NCI-H345 treated with DMSO at 0.1 percent for 48 hours (cell line): ENCODE data around the gene SMCO4.
"Not testable (repeated sequence)": the region's sequence is repeated elsewhere in the genome, so short reads cannot be mapped to it uniquely, and the experiment has no call there.

Experiments used
- DNase-seq: peaks from one replicate; lab custom pipeline; 2025; ENCODE audit not compliant: unreplicated experiment; lab: John Stamatoyannopoulos, UW

Gene SMCO4

DNA sequence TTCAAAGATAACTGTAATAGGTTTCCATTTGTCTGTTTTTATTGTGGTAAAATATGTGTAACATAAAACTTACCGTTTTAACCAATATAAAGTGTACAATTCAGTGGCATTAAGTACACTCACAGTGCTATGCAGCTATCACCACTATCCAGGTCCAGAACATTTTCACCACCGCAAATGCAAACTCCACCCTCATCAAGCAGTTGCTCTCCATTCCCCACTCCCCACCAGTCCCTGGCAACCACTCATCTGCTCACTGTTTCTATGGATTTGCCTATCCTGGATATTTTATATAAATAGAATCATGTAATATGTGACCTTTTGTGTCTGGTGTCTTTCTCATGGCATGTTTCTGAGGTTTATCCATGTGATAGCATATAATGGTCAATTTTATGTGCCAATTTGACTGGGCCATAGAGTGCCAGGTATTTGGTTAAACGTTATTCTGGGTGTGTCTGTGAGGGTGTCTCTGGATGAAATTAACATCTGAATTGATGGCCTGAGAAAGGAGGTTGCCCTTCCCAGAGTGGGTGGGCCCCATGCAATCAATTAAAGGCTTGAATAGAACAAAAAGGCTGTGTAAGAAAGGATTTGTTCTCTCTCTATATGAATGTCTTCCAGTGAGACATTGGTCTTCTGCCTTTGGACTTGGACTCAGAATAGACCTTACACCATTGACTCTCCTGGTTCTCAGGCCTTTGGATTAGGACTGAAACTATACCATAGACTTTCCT, 17.2 kb upstream of the SMCO4 start:
- no peak for DNase-seq

DNA sequence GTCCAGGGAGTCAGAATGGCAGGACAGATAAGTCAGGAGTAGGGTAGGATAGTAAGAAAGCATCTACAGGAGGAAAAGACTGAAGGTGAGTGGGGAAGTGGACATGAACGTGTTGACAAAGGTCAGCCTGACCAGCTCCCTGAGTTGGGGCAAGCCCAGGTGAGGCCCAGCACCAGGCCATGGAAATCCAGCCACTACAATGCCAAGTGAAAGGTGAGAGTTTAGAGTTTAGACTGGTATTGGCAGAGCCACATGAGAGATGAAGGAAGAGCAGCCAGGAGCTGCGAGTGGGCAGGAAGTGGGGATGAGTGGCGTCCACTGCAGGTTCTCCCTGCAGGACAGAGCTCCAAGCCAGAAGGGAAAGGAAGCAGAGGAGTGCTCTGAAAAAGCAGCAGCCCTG, 16.5 kb upstream of the SMCO4 start:
- DNase-seq: no peak

DNA sequence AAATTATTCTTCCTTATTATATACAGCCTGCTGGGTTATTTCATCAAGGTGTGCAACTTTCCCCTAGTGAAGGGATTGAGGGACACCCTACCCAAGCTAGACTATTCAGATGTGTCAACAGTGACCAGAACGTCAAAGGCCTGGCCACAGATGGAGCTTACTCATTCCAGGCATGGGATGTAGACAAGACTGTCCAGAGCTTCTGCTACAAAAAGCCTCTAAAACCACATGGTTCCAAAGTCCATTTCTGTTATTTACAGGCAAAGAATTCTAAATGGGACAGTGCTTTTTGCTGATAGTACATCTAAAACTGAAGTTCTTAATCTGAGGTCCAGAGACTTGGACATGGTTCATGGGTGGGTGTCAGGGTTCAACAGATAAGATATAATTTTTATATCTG, 9.7 kb upstream of the SMCO4 start:
- DNase-seq: no peak

DNA sequence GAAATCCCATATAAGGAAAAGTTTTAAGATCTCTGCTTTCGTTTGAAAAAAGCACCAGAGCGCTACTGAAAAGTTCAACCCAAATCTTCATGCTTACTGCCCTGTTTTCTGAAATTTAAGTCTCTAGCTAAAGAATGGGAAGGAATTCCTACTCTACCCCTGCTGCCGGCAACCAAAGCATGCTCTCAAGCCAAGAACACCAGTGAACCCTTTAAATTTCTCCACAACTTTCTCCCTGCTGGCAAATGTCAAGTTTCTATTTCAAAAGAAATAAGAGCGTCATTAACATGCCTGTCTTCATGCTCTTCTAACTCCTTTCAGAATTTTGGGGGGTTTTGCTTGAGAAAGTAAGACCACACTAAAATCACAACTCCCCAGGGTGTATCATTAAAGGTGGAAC, 6.8 kb upstream of the SMCO4 start:
- no peak for DNase-seq

DNA sequence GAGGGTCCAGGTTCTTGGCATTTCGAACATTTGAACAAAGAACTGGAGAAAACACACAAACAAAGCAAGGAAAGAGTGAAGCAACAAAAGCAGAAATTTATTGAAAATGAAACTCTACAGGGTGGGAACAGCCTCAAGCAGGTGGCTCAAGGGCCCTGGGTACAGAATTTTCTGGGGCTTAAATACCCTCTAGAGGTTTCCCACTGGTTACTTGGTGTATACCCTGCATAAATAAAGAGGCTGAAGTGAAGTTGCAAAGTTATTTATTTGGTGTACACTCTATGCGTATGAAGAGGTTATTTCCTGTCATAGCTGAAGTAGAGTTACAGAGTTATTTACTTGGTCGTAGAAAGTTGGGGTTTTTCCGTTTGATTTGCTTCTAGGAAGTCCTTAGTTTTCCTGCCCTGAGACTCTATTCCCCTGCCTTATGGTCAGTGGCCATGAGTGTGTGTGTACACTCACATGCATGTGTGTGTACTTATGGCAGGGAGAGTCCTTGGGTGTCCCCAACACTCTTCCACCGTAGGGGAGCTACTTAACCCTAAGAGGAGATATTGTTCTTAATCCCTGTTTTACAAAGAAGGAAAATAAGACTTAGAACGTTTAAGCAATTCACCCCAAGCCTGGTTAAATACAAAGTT, 5.6 kb upstream of the SMCO4 start:
- DNase-seq: no peak

DNA sequence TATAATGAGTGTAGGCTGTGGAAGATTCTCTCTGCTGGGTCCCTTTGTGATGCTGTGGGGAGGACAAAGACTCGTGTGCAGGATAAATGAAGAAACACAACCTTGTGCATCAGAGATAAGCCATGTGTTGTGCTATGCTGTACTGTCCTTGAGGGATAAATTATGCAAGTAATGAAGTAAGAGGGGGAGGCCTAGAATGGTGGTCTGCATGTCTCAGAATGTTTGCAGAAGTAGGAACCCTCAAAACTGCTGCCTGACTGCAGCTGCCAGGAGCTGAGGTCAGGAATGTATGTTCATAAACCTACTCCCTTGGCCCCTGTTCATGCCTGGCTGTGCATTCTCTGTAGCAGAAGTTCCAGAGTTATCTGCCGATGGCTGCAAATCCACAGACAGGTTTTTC, 4.6 kb upstream of the SMCO4 start:
- no peak for DNase-seq

DNA sequence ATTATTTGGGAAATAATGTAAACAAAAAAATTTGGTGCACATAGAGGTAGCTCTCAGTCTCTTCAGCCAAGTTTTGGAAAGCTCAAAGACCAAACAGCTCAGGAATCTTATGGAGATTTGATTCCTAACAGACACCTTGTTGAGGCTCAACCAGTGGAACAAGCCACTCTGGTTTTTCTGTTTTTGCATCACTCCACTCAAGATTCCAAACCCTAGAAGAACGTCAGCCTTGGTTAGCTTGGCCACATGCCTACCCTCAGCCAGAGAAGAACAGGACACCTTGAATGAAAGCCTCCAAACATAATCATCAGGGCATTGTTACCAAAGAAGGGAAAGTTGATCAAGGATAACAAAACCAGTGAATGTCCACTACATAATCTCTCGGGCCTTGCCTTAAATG, 3.8 kb upstream of the SMCO4 start:
- no peak for DNase-seq

- no peak for DNase-seq
Measured at GRCh38 chr11:93545566-93545965, 2.4 kb upstream of the SMCO4 start.

GRCh38 chr11:93542811-93543229, 371 bp downstream of the SMCO4 start:
- no peak for DNase-seq

DNA sequence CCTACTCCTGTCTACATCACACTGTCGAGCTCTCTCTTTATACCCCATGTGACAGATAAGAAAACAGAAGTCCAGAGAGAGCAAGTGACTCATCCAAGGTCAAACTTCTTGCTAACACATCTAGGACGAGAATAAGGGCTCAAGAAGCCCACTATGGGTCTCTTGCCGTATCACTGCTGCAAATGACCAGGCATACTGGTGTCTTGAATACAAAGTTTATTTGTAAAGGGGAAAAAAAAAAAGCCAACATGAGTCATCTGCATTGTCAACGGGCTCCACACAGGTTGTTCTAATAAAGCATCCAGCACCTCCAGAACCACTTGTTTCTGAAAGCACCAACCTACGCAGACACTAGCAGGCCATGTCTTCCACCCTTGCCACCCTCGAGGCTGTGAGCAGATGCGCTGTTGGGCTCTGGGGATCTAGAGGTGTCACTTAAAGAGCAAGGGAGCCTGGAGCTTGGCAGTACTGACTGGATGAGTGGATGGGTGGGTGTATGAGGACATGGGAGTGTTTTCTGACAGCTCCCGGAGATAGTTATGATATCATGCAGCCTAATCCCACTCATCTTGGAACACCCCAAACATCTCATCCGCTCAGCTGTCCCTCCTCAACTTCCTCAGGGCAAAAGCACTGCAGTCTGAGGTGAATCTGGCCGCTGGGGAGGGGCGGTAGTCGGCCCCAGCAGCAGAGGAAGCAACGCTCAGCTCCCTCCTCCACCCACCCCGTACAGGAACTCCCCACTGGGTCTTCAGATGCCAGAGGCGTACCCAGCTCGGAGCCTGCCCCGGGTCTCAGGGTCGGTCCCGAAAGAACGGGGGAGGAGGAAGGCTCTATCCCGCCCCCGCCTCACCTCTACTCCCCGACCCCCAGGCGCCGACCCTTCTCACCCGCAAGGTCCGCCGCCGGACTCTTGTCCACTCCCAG, 1.0 kb downstream of the SMCO4 start:
- DNase-seq: peak; percentile 60

DNA sequence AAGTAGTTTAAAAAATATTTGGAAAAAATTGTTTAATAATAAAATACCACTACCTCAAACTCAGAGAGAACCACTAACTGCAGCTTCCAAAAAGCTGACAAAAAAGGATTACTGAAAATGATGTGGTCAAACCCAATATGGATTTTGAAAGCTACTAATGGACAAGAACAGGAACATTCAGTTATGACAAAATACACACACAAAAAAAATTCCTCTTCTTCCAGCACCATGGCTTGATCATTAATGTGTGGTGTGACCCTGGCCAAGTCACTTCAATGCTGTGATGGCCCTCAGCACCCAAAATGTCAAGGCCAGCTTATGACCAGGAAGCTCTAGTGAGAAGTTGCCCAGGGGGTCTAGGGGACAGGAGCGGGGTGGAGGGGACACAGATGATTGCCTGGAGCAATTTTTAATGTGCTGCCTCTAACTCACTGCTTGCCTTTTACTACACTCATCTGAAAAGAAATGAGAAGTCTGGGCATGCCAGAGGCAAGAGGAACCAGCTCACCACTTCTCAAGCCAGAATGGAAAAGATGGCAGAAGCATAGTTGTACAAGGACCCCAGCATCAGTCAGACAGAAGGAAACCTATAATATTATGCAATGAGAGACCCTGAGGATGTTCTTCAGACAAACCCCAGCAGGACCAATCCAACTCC, 2.2 kb downstream of the SMCO4 start:
- DNase-seq: no peak

DNA sequence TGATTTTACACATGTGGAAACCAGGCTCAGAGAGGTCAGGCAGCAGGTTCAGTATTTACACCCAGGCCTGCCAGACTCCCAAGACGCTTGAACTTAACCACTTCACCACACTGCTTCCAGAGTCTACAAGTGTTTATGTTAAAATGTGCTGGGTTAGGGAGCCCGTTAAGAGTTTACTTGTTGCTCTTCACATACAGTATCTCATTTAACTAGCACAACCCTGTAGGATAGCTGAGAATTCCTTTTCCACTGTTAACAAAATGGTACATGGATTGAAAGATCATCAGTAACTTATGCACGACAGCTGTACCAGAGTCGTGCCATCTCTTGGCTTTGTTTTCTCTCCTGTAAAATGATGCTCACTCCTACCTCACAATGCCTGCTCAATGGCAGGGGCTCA, 2.9 kb downstream of the SMCO4 start:
- no peak for DNase-seq

DNA sequence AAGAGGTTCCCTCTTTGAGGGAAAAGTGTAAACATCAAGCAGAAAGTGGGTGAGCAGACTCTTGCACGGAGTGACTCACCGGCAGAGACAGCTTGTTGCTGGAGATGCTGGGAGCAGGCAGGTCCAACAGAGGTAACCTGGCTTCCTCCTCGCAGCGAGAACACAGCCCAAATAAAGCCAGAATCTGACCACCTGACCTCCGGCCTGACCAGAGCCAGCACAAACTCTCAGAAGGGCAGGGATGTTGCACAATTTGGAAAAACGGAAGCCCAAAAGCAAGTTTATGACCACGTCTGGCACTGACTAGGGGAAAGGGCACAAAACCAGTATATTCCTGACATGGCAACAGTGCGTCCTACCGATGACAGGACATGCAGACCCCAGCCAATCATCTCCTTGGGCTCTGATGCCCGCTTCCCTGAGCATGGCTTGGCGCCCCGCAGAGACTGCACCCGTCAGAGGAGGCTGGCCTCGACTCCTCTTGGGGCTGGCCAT, 5.4 kb downstream of the SMCO4 start:
- no peak for DNase-seq

GRCh38 chr11:93537049-93537448, 6.1 kb downstream of the SMCO4 start:
- no peak for DNase-seq

DNA sequence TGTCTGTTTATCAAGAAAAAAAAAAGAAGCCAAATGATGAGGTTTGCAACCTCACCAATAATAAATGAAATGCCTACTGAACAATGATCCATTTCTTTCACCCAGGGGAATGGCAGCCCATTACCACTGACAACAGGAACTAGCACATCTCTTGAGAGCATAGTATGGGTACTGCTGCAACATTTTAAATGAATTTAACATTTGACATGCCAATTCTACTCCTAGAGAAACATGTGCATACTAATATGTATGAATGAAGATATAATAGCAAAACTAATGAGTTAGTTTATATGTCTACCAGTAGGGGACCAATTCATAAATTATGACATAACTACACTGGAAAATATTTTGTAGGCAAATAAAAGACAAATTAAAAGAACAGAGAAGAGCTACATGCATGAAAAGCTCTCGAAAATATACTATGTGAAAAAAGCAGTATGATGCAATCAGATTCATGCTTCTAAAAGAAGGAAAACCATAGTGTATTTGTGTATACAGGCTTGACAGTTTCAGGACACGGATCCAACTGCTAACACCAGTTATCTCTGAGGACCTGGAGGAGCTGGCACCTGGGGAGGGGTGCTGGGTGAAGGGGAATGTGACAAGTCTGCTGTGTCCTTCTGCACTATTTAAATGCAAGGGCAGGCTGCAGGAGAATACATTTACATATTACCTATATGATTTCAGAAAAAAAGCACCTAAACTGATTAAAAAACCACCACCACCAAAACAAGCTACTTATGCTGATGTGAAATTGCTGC, 6.9 kb downstream of the SMCO4 start:
- DNase-seq: no peak

GRCh38 chr11:93535578-93535977, 7.6 kb downstream of the SMCO4 start:
- not testable (repeated sequence) for DNase-seq

DNA sequence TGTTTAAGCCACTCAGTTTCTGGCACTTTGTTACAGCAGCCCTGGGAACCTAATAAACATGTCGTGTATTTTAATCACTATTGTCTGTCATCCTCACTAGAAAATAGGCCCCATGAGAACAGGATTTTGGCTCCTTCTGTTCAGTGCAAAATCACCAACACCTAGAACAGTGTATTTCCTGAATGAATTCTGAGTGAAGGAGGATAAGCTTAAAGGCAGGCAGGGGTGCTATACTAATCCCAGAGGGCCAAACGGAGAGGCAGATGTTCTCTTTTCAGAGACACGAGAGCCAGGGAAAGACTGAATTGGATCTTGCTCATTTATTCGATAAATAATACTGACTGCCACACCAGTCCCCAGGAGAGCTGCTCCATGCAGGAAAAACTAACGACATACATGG, 10.4 kb downstream of the SMCO4 start:
- no peak for DNase-seq

DNA sequence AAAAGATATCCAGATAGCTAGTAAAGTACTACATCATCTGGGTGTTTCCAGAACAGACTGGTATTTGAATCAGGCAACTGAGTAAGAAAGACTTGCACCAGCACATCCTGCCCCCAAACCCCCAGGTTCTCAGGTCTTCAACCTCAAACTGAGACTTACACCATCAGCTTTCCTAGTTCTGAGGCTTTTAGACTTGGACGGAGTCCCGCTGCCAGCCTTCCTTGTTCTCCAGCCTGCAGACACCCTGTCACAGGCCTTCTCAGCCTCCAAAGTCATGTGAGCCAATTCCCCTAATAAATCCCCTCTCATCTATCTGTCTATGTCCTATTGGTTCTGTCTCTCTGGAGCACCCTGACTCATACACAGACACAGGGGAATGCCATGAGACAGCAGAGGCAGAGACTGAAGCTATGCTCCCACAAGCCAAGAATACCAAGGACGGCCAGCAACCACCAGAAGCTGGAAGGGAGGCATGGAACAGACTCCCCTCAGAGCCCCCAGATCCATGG, 10.9 kb downstream of the SMCO4 start:
- no peak for DNase-seq

GRCh38 chr11:93530468-93530826, 12.7 kb downstream of the SMCO4 start:
- no peak for DNase-seq

- no peak for DNase-seq
Measured at GRCh38 chr11:93529707-93530467, 13.3 kb downstream of the SMCO4 start.
